Endothelial cell of umbilical vein (primary cell): ENCODE data around the gene JAZF1. TPM values are rescaled to one million over a fixed set of nuclear protein-coding genes. Genes with fewer than 3 reads are reported as not detected.

Experiments
- BruUV-seq: library from RNA; stranded (reverse); fragments of 400-500 nt; replicated peaks from 2 replicates; lab custom pipeline; 2021; lab: Mats Ljungman, UMichigan
- CTCF ChIA-PET: fragments of 300-600, 350-600 bp; sonication (Branson Sonifier 250); formaldehyde crosslinking; loops from one replicate; lab custom pipeline; 2021; ENCODE audit warnings: antibody characterized with exemption, inconsistent platforms; lab: Charles Lee
- POLR2A ChIA-PET: fragments of 300-600, 350-600 bp; sonication (Branson Sonifier 250); formaldehyde crosslinking; loops from one replicate; lab custom pipeline; 2021; ENCODE audit warnings: antibody characterized with exemption, inconsistent platforms; lab: Charles Lee
- DNase-seq: peaks from one replicate; pipeline ENCODE4 v3.0.0-alpha.2; 2011; ENCODE audit warnings: low read depth, low spot score
- FAIRE-seq: peaks from 2 replicates; lab custom pipeline; 2011; peaks lifted over from hg19 to GRCh38; lab: Jason Lieb, UNC
- H2AFZ ChIP-seq: 2 replicates; pipeline ENCODE4 v1.6.0; 2012; ENCODE audit warnings: low read depth, low read length, control low read depth, inconsistent platforms
- H3K27ac ChIP-seq: 2 replicates; pipeline ENCODE4 v1.5.1; 2011; ENCODE audit warnings: low read depth, mild to moderate bottlenecking, control low read depth, low read length, moderate library complexity; ENCODE audit not compliant: insufficient read depth
- H3K27me3 ChIP-seq, 2 experiments: 2 replicates each; pipeline versions ENCODE4 v1.6.0 to v1.6.1; 2011; ENCODE audit warnings: low read length in 2 of 2, mixed read lengths in 1 of 2; ENCODE audit not compliant: control insufficient read depth in 2 of 2, insufficient read depth in 2 of 2
- H3K36me3 ChIP-seq, 2 experiments: 2 replicates in 1 of 2; 3 replicates in 1 of 2; pipeline ENCODE4 v1.5.1; 2011; ENCODE audit warnings: low read length in 2 of 2, mild to moderate bottlenecking in 1 of 2, moderate library complexity in 1 of 2; ENCODE audit not compliant: control insufficient read depth in 2 of 2, insufficient read depth in 2 of 2; ENCODE audit errors: extremely low read depth in 1 of 2
- H3K4me1 ChIP-seq: 3 replicates; pipeline ENCODE4 v1.5.1; 2011; ENCODE audit warnings: mild to moderate bottlenecking, low read length; ENCODE audit not compliant: control insufficient read depth, insufficient read depth; ENCODE audit errors: extremely low read depth
- H3K4me2 ChIP-seq: 2 replicates; pipeline ENCODE4 v1.6.1; 2011; ENCODE audit warnings: low read length, control low read depth, mixed read lengths; ENCODE audit not compliant: insufficient read depth
- H3K4me3 ChIP-seq, 3 experiments: fragments of 200-600 bp in 1 of 3; sonication (generic), shearing (Covaris generic) in 1 of 3; replicated peaks in 1 of 3; 2 replicates each; pipeline ENCODE4 v1.5.1; 2011 to 2016; ENCODE audit warnings: control low read depth in 3 of 3, low read length in 3 of 3, mild to moderate bottlenecking in 2 of 3, inconsistent platforms in 1 of 3, low read depth in 1 of 3, moderate library complexity in 1 of 3; ENCODE audit not compliant: insufficient read depth in 1 of 3
- H3K79me2 ChIP-seq: 2 replicates; pipeline ENCODE4 v1.6.0; 2012; ENCODE audit warnings: low read length, inconsistent platforms; ENCODE audit not compliant: control insufficient read depth, insufficient read depth
- H3K9ac ChIP-seq: replicated peaks from 2 replicates; pipeline ENCODE3; 2011; ENCODE audit warnings: low read length, control low read depth; ENCODE audit not compliant: insufficient read depth; ENCODE audit errors: extremely low read depth
- H3K9me1 ChIP-seq: replicated peaks from 3 replicates; pipeline ENCODE4 v1.6.0; 2011; ENCODE audit warnings: mild to moderate bottlenecking, low read length; ENCODE audit not compliant: control insufficient read depth, insufficient read depth; ENCODE audit errors: extremely low read depth
- H3K9me3 ChIP-seq: replicated peaks from 2 replicates; pipeline ENCODE4 v1.5.1; 2012; ENCODE audit warnings: low read length, inconsistent platforms; ENCODE audit not compliant: control insufficient read depth, insufficient read depth
- H4K20me1 ChIP-seq: replicated peaks from 2 replicates; pipeline ENCODE3; 2011; ENCODE audit warnings: mild to moderate bottlenecking, low read length; ENCODE audit not compliant: control insufficient read depth, insufficient read depth; ENCODE audit errors: extremely low read depth
- EZH2 ChIP-seq: IDR thresholded peaks from 2 replicates; pipeline ENCODE4 v1.6.1; 2012; ENCODE audit warnings: borderline replicate concordance, low read depth, mild to moderate bottlenecking, moderate library complexity, low read length, inconsistent platforms; ENCODE audit not compliant: severe bottlenecking
- FOS ChIP-seq: IDR thresholded peaks from 2 replicates; pipeline ENCODE4 v1.6.1; 2011; ENCODE audit warnings: mild to moderate bottlenecking, low read length, moderate library complexity, borderline replicate concordance; ENCODE audit not compliant: insufficient read depth
- GATA2 ChIP-seq: IDR thresholded peaks from 2 replicates; pipeline ENCODE4 v1.7.0; 2011; ENCODE audit warnings: low read depth, mild to moderate bottlenecking, moderate library complexity, mixed read lengths, low read length; ENCODE audit not compliant: insufficient read length, insufficient read depth
- JUN ChIP-seq: IDR thresholded peaks from 2 replicates; pipeline ENCODE4 v1.6.1; 2011; ENCODE audit warnings: borderline replicate concordance, low read depth; ENCODE audit not compliant: insufficient read length, insufficient read depth
- MYC ChIP-seq: IDR thresholded peaks from one replicate; pipeline ENCODE4 v1.6.1; 2011; ENCODE audit warnings: mild to moderate bottlenecking, low read depth, low read length
- POLR2A ChIP-seq: IDR thresholded peaks from 2 replicates; pipeline ENCODE4 v1.6.1; 2012; ENCODE audit warnings: low read depth, mild to moderate bottlenecking, control low read depth, low read length
- POLR2AphosphoS5 ChIP-seq: IDR thresholded peaks from 2 replicates; pipeline ENCODE4 v1.6.1; 2012; ENCODE audit warnings: low read depth, mild to moderate bottlenecking, control low read depth, low read length, moderate library complexity; ENCODE audit not compliant: insufficient read depth
- dilution Hi-C: fragments of 300-500 bp; cut with MboI; formaldehyde crosslinking; loops from one replicate; pipeline ENCODE4 v1.15.0; 2019; ENCODE audit warnings: low sequenced_read_pairs; ENCODE audit not compliant: extremely low pct_ligation_motif_present
- intact Hi-C: fragments of 100-400 bp; cut with micrococcal nuclease; formaldehyde crosslinking; loops from one replicate; pipeline ENCODE4 v1.10.0; 2022
- polyA plus RNA-seq, 4 experiments: library from polyadenylated mRNA; depleted of rRNA in 3 of 4; stranded (reverse) in 3 of 4; unstranded in 1 of 4; fragments of >200 nt; gene quantifications; 2 replicates each; pipeline versions ENCODE4 v1.2.1 to v1.2.3, GENCODE V29; 2011 to 2012; ENCODE audit warnings: missing spikeins in 1 of 4
- total RNA-seq: library from RNA; stranded (reverse); gene quantifications from 2 replicates; pipeline ENCODE4 v1.2.3, GENCODE V29; 2021
- TF ChIP-seq, protein P1 (sequence below): IDR thresholded peaks from 2 replicates; pipeline ENCODE4 v1.6.1; 2011; ENCODE audit not compliant: insufficient read depth, insufficient read length
- TF ChIP-seq, protein P2 (sequence below), 2 donors: IDR thresholded peaks; 1 replicate in 1 of 2; 2 replicates in 1 of 2; pipeline ENCODE4 v1.5.1; 2011; ENCODE audit warnings: low read length in 2 of 2, mild to moderate bottlenecking in 2 of 2, moderate library complexity in 2 of 2, control low read depth in 1 of 2, inconsistent platforms in 1 of 2, low read depth in 1 of 2; ENCODE audit not compliant: insufficient read depth in 1 of 2; ENCODE audit errors: extremely low read depth in 1 of 2

Gene JAZF1
- total and polyA plus RNA-seq, 2 donors (not counting 3 experiments of a cell fraction or from before 2014, with no cell fraction given): 2.5 to 16.9 TPM

DNA sequence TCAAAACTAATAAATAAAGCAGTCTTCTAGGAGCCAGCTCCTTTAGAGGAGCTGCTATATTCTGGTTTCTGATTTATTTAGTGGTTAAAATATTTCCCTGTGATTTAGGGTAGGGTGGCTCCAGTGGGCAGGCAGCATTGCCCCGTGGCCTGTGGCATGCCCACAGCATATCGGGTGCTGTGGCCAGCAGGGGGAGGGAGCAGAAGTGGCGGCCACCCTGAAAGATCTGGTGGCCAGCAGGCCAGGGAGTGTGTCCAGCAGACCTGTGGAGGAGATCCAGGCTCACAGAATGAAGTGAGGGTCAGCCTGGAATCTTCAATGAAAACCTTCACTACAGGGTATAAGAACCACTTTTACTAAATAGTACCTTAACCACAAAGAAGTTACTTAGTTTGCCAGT is 251.5 kb downstream of the JAZF1 start:
- H3K4me2 ChIP-seq: no peak overlapping the region
- no peak overlapping the region for H2AFZ ChIP-seq
- dilution Hi-C loops: no loop called here
- no peak for FAIRE-seq
- H3K9me1 ChIP-seq: no peaks in the 10 kb centered on the region
- H3K27ac ChIP-seq: no peak overlapping the region
- H3K27me3 ChIP-seq: no peaks in the 10 kb centered on the region
- no peaks in the 10 kb centered on the region for H3K9me3 ChIP-seq
- POLR2A ChIA-PET: no interaction called here
- CTCF ChIA-PET: interaction anchor here (0.9 to 2.3 kb wide), 6 partner anchors 12 to 734 kb away, joined by 3 to 6 read pairs (median 4); no protein-coding TSS in a partner anchor
- BruUV-seq: no TSS peak
- H4K20me1 ChIP-seq: no peaks in the 10 kb centered on the region
- no peak overlapping the region for H3K4me3 ChIP-seq
- no peaks in the 10 kb centered on the region for H3K36me3 ChIP-seq
- intact Hi-C loops: loop anchor here (2.0 to 10.0 kb wide), 2 partner anchors 92 to 324 kb away; no protein-coding TSS in a partner anchor
- DNase-seq: no peak
- H3K4me1 ChIP-seq: no peaks in the 10 kb centered on the region
- no peak overlapping the region for H3K9ac ChIP-seq
- TF ChIP-seq, protein P1, sequence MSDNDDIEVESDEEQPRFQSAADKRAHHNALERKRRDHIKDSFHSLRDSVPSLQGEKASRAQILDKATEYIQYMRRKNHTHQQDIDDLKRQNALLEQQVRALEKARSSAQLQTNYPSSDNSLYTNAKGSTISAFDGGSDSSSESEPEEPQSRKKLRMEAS: no peak
- no peaks in the 10 kb centered on the region for H3K79me2 ChIP-seq

DNA sequence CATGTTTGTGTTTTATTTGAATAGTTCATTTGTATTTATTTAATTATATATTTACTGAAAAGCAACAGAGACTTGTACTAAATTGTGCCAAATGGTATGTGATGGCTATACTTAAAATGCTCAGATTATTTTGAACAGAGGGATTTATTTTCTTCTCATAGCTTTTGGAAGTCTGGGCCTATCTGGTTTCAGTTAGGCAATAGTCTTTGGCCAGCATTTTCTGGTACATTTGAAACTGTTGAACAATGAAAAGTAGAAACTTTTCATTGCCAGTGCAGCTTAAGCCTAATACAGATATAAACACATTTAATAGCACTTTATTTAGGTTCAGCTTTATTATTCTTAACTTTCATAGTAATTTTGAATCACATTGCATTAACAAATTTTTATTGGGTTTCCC is 252.6 kb downstream of the JAZF1 start:
- TF ChIP-seq POLR2A (no peak), FOS (no peak), GATA2 (no peak), POLR2AphosphoS5 (no peak), MYC (no peak), JUN (no peak), EZH2 (no peak)
- TF ChIP-seq, protein P2, sequence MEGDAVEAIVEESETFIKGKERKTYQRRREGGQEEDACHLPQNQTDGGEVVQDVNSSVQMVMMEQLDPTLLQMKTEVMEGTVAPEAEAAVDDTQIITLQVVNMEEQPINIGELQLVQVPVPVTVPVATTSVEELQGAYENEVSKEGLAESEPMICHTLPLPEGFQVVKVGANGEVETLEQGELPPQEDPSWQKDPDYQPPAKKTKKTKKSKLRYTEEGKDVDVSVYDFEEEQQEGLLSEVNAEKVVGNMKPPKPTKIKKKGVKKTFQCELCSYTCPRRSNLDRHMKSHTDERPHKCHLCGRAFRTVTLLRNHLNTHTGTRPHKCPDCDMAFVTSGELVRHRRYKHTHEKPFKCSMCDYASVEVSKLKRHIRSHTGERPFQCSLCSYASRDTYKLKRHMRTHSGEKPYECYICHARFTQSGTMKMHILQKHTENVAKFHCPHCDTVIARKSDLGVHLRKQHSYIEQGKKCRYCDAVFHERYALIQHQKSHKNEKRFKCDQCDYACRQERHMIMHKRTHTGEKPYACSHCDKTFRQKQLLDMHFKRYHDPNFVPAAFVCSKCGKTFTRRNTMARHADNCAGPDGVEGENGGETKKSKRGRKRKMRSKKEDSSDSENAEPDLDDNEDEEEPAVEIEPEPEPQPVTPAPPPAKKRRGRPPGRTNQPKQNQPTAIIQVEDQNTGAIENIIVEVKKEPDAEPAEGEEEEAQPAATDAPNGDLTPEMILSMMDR (IDR thresholded peaks at IDR 0.05; ENCODE audit: extremely low read depth in 1 of 2, insufficient read depth in 1 of 2, low read depth in 1 of 2, low read length in 2 of 2): no peak
- TF ChIP-seq, protein P1: no peak
- H3K79me2 ChIP-seq: no peaks in the 10 kb centered on the region
- ChIA-PET POLR2A (no interaction called here), CTCF (interaction anchor here (1.1 to 2.3 kb wide), 5 partner anchors 10 to 733 kb away, joined by 3 to 6 read pairs (median 4); no protein-coding TSS in a partner anchor)
- no peaks in the 10 kb centered on the region for H3K4me1 ChIP-seq
- no peak overlapping the region for H3K4me2 ChIP-seq
- H4K20me1 ChIP-seq: no peaks in the 10 kb centered on the region
- no peak overlapping the region for H3K9ac ChIP-seq
- H3K9me3 ChIP-seq: no peaks in the 10 kb centered on the region
- DNase-seq: no peak
- dilution Hi-C loops: no loop called here
- H3K27ac ChIP-seq: no peak overlapping the region
- no TSS peak for BruUV-seq
- H3K27me3 ChIP-seq: no peaks in the 10 kb centered on the region
- intact Hi-C loops: loop anchor here (2.0 to 10.0 kb wide), 2 partner anchors 93 to 323 kb away; no protein-coding TSS in a partner anchor
- H2AFZ ChIP-seq: no peak overlapping the region
- H3K36me3 ChIP-seq: no peaks in the 10 kb centered on the region
- H3K9me1 ChIP-seq: no peaks in the 10 kb centered on the region
- no peak for FAIRE-seq
- H3K4me3 ChIP-seq: no peak overlapping the region
